ENCODE measurements around the gene CCIN. TPM values are rescaled to one million over a fixed set of nuclear protein-coding genes. Genes with fewer than 3 reads are reported as not detected.
"Not testable (repeated sequence)": the region's sequence is repeated elsewhere in the genome, so short reads cannot be mapped to it uniquely, and the experiment has no call there.

Gene CCIN
- total RNA-seq, 2 experiments from 2014 or later = 0.14 to 0.26 TPM

GRCh38 chr9:36169708-36170107, 520 bp downstream of the CCIN start:
- DNase-seq (no peak), ATAC-seq (ENCODE audit: low read depth) (no peak)
- POLR2A ChIA-PET = interaction anchor here (0.5 kb wide), 1 partner anchor 27 kb away, joined by 4 read pairs; no protein-coding TSS in a partner anchor
- Mint-ChIP-seq H3K36me3 (no peaks in the 10 kb centered on the region), H3K27ac (no peak overlapping the region), H3K27me3 (peaks cover 36% of the 10 kb centered on the region), H3K4me3 (no peak overlapping the region), H3K9me3 (no peaks in the 10 kb centered on the region), H3K4me1 (peaks cover 6% of the 10 kb centered on the region)

- DNase-seq (no peak), ATAC-seq (ENCODE audit: low read depth) (no peak)
- Mint-ChIP-seq H3K27me3 (peaks cover 36% of the 10 kb centered on the region), H3K9me3 (no peaks in the 10 kb centered on the region), H3K4me1 (peaks cover 6% of the 10 kb centered on the region), H3K27ac (no peak overlapping the region), H3K4me3 (no peak overlapping the region), H3K36me3 (no peaks in the 10 kb centered on the region)
- POLR2A ChIA-PET = no interaction called here
These were observed 1.3 kb downstream of the CCIN start for GRCh38 chr9:36170531-36170930.

- Mint-ChIP-seq H3K27ac (no peak overlapping the region), H3K9me3 (no peaks in the 10 kb centered on the region), H3K4me3 (no peak overlapping the region), H3K4me1 (peaks cover 5% of the 10 kb centered on the region), H3K27me3 (peaks cover 21% of the 10 kb centered on the region), H3K36me3 (no peaks in the 10 kb centered on the region)
- DNase-seq = no peak
- POLR2A ChIA-PET = interaction anchor here (0.7 kb wide), 1 partner anchor 229 kb away, joined by 4 read pairs; no protein-coding TSS in a partner anchor
- ATAC-seq (ENCODE audit: low read depth) = no peak
These were observed 4.7 kb downstream of the CCIN start for GRCh38 chr9:36173861-36174260.

GRCh38 chr9:36174271-36174670, 5.1 kb downstream of the CCIN start:
- DNase-seq (no peak), ATAC-seq (ENCODE audit: low read depth) (no peak)
- Mint-ChIP-seq H3K27ac (no peak overlapping the region), H3K27me3 (peaks cover 20% of the 10 kb centered on the region), H3K4me3 (no peak overlapping the region), H3K36me3 (no peaks in the 10 kb centered on the region), H3K4me1 (peaks cover 6% of the 10 kb centered on the region), H3K9me3 (no peaks in the 10 kb centered on the region)
- POLR2A ChIA-PET = no interaction called here

- no peaks in the 10 kb centered on the region for H3K36me3 Mint-ChIP-seq
- no peaks in the 10 kb centered on the region for H3K9me3 Mint-ChIP-seq
- H3K4me1 Mint-ChIP-seq = peaks cover 6% of the 10 kb centered on the region
- ATAC-seq (ENCODE audit: low read depth) (peak; percentile 26), DNase-seq (no peak)
- H3K4me3 Mint-ChIP-seq = no peak overlapping the region
- POLR2A ChIA-PET = interaction anchor here (0.6 kb wide), 1 partner anchor 72 kb away, joined by 3 read pairs; no protein-coding TSS in a partner anchor
- peaks cover 19% of the 10 kb centered on the region for H3K27me3 Mint-ChIP-seq
- H3K27ac Mint-ChIP-seq = no peak overlapping the region
These were observed 5.5 kb downstream of the CCIN start for GRCh38 chr9:36174731-36175130.

GRCh38 chr9:36175209-36175608, 6.0 kb downstream of the CCIN start:
- H3K9me3 Mint-ChIP-seq; H3K36me3 Mint-ChIP-seq; H3K27ac Mint-ChIP-seq; H3K4me3 Mint-ChIP-seq; H3K4me1 Mint-ChIP-seq; DNase-seq; ATAC-seq (ENCODE audit: low read depth): not testable (repeated sequence)
- H3K27me3 Mint-ChIP-seq = peaks cover 19% of the 10 kb centered on the region
- POLR2A ChIA-PET = interaction anchor here (0.6 kb wide), 1 partner anchor 72 kb away, joined by 3 read pairs; no protein-coding TSS in a partner anchor

- not testable (repeated sequence) for H3K36me3 Mint-ChIP-seq; DNase-seq; H3K4me1 Mint-ChIP-seq; H3K9me3 Mint-ChIP-seq; H3K4me3 Mint-ChIP-seq; ATAC-seq (ENCODE audit: low read depth); H3K27ac Mint-ChIP-seq
- POLR2A ChIA-PET = interaction anchor here (0.7 kb wide), 1 partner anchor 35 kb away, joined by 3 read pairs; no protein-coding TSS in a partner anchor
- peaks cover 24% of the 10 kb centered on the region for H3K27me3 Mint-ChIP-seq
These were observed 7.3 kb downstream of the CCIN start for GRCh38 chr9:36176496-36176895.

GRCh38 chr9:36177571-36177970, 8.4 kb downstream of the CCIN start:
- ATAC-seq (ENCODE audit: low read depth) (no peak), DNase-seq (no peak)
- POLR2A ChIA-PET = interaction anchor here (0.6 kb wide), 1 partner anchor 137 kb away, joined by 3 read pairs; no protein-coding TSS in a partner anchor
- Mint-ChIP-seq H3K9me3 (peaks cover 1% of the 10 kb centered on the region), H3K4me3 (no peak overlapping the region), H3K27me3 (peaks cover 18% of the 10 kb centered on the region), H3K27ac (no peak overlapping the region), H3K36me3 (no peaks in the 10 kb centered on the region), H3K4me1 (peaks cover 6% of the 10 kb centered on the region)

- H3K9me3 Mint-ChIP-seq; H3K4me1 Mint-ChIP-seq; H3K36me3 Mint-ChIP-seq; H3K27ac Mint-ChIP-seq; ATAC-seq (ENCODE audit: low read depth); POLR2A ChIA-PET; H3K4me3 Mint-ChIP-seq; DNase-seq: not testable (repeated sequence)
- peaks cover 16% of the 10 kb centered on the region for H3K27me3 Mint-ChIP-seq
These were observed 11.1 kb downstream of the CCIN start for GRCh38 chr9:36180243-36180642.

GRCh38 chr9:36187414-36187813, 18.2 kb downstream of the CCIN start:
- POLR2A ChIA-PET = interaction anchor here (0.7 to 0.8 kb wide), 3 partner anchors 26 to 132 kb away, joined by 3 to 4 read pairs (median 3); no protein-coding TSS in a partner anchor
- H3K36me3 Mint-ChIP-seq = peaks cover 1% of the 10 kb centered on the region

GRCh38 chr9:36188212-36188611, 19.0 kb downstream of the CCIN start:
- H3K27ac Mint-ChIP-seq = peak overlapping the region; percentile 18
- peaks cover 11% of the 10 kb centered on the region for H3K27me3 Mint-ChIP-seq
- peaks cover 31% of the 10 kb centered on the region for H3K4me1 Mint-ChIP-seq

More at GRCh38 chr9:36187414-36187813, 18.2 kb downstream of the CCIN start:
- DNase-seq = no peak
- Mint-ChIP-seq H3K27ac (no peak overlapping the region), H3K27me3 (peaks cover 11% of the 10 kb centered on the region), H3K4me3 (no peak overlapping the region), H3K9me3 (no peaks in the 10 kb centered on the region), H3K4me1 (peaks cover 25% of the 10 kb centered on the region)
- no peak for ATAC-seq (ENCODE audit: low read depth)

GRCh38 chr9:36189976-36190375, 20.8 kb downstream of the CCIN start:
- POLR2A ChIA-PET = interaction anchor here (0.6 to 3.0 kb wide), 20 partner anchors 11 to 459 kb away, joined by 3 to 20 read pairs (median 4); partner anchors contain the start of genes GLIPR2 and GNE
- Mint-ChIP-seq H3K27me3 (peaks cover 11% of the 10 kb centered on the region), H3K9me3 (no peaks in the 10 kb centered on the region), H3K36me3 (peaks cover 10% of the 10 kb centered on the region), H3K4me3 (peak overlapping the region; percentile 97), H3K27ac (no peak overlapping the region), H3K4me1 (peaks cover 46% of the 10 kb centered on the region)
- DNase-seq (no peak), ATAC-seq (ENCODE audit: low read depth) (no peak)

More at GRCh38 chr9:36188212-36188611, 19.0 kb downstream of the CCIN start:
- DNase-seq = no peak
- Mint-ChIP-seq H3K36me3 (peaks cover 1% of the 10 kb centered on the region), H3K4me3 (no peak overlapping the region), H3K9me3 (no peaks in the 10 kb centered on the region)
- POLR2A ChIA-PET = no interaction called here
- no peak for ATAC-seq (ENCODE audit: low read depth)

GRCh38 chr9:36190388-36191289, 21.5 kb downstream of the CCIN start, which contains the start of gene CLTA:
TSS of gene CLTA (plus strand) at chr9:36190921. CDS start at chr9:36191057, 136 bp downstream.
- Mint-ChIP-seq H3K27me3 (peaks cover 11% of the 10 kb centered on the region), H3K4me3 (peak within 1 kb of the TSS; percentile 97), H3K4me1 (peaks cover 50% of the 10 kb centered on the region), H3K27ac (peak within 1 kb of the TSS; percentile 82), H3K9me3 (no peaks in the 10 kb centered on the region), H3K36me3 (peaks cover 12% of the 10 kb centered on the region)
- POLR2A ChIA-PET = interaction anchor here (0.6 to 3.0 kb wide), 19 partner anchors 11 to 460 kb away, joined by 3 to 20 read pairs (median 8); partner anchors contain the start of genes GLIPR2 and GNE
- ATAC-seq (ENCODE audit: low read depth) (peak; percentile 99), DNase-seq (peak; percentile 88)
